Measurements from ENCODE around the gene C19orf12.

The C19orf12 gene

GRCh38 chr19:29680447-29680846 is 34.6 kb downstream of the C19orf12 start:
- no peak for TF ChIP-seq POLR2A (IDR thresholded peaks at IDR 0.05; ENCODE audit: low read depth, low read length)
- no peak for TF ChIP-seq PAX5 (IDR thresholded peaks at IDR 0.05; ENCODE audit: insufficient read depth, low read length, severe bottlenecking)
- TF ChIP-seq SPI1 (IDR thresholded peaks at IDR 0.05; ENCODE audit: low read depth, low read length) = peak; percentile 44
- peak; percentile 91 for FAIRE-seq
- peak; percentile 73 for DNase-seq (ENCODE audit: insufficient read length, low spot score)

GRCh38 chr19:29679598-29680210 is 35.4 kb downstream of the C19orf12 start:
- TF ChIP-seq POLR2A (IDR thresholded peaks at IDR 0.05; ENCODE audit: low read depth, low read length) = no peak
- no peak for TF ChIP-seq POLR2AphosphoS5 (IDR thresholded peaks at IDR 0.05; ENCODE audit: low read depth, low read length)
- TF ChIP-seq TAF1 (IDR thresholded peaks at IDR 0.05; ENCODE audit: low read depth, low read length) = no peak
- TF ChIP-seq PAX5 (IDR thresholded peaks at IDR 0.05; ENCODE audit: insufficient read depth, low read length, severe bottlenecking) = no peak
- no peak for TF ChIP-seq SPI1 (IDR thresholded peaks at IDR 0.05; ENCODE audit: low read depth, low read length)
- TF ChIP-seq POU2F2 (IDR thresholded peaks at IDR 0.05; ENCODE audit: low read depth, low read length) = no peak
- no peak for FAIRE-seq
- DNase-seq (ENCODE audit: insufficient read length, low spot score) = no peak

GRCh38 chr19:29678484-29679106 is 36.5 kb downstream of the C19orf12 start:
- peak; percentile 16 for FAIRE-seq
- TF ChIP-seq POLR2AphosphoS5 (IDR thresholded peaks at IDR 0.05; ENCODE audit: low read depth, low read length) = no peak
- TF ChIP-seq POU2F2 (IDR thresholded peaks at IDR 0.05; ENCODE audit: low read depth, low read length) = no peak
- no peak for TF ChIP-seq POLR2A (IDR thresholded peaks at IDR 0.05; ENCODE audit: low read depth, low read length)
- TF ChIP-seq SPI1 (IDR thresholded peaks at IDR 0.05; ENCODE audit: low read depth, low read length) = no peak
- no peak for TF ChIP-seq TAF1 (IDR thresholded peaks at IDR 0.05; ENCODE audit: low read depth, low read length)
- TF ChIP-seq PAX5 (IDR thresholded peaks at IDR 0.05; ENCODE audit: insufficient read depth, low read length, severe bottlenecking) = no peak
- no peak for DNase-seq (ENCODE audit: insufficient read length, low spot score)

- TF ChIP-seq PAX5 (IDR thresholded peaks at IDR 0.05; ENCODE audit: insufficient read depth, low read length, severe bottlenecking) = no peak
- no peak for TF ChIP-seq POLR2A (IDR thresholded peaks at IDR 0.05; ENCODE audit: low read depth, low read length)
- no peak for TF ChIP-seq SPI1 (IDR thresholded peaks at IDR 0.05; ENCODE audit: low read depth, low read length)
- TF ChIP-seq POU2F2 (IDR thresholded peaks at IDR 0.05; ENCODE audit: low read depth, low read length) = no peak
- no peak for TF ChIP-seq POLR2AphosphoS5 (IDR thresholded peaks at IDR 0.05; ENCODE audit: low read depth, low read length)
- no peak for TF ChIP-seq TAF1 (IDR thresholded peaks at IDR 0.05; ENCODE audit: low read depth, low read length)
- DNase-seq (ENCODE audit: insufficient read length, low spot score) (no peak), FAIRE-seq (no peak)
Observed at GRCh38 chr19:29677001-29677817, 37.9 kb downstream of the C19orf12 start.

- TF ChIP-seq PAX5 (IDR thresholded peaks at IDR 0.05; ENCODE audit: insufficient read depth, low read length, severe bottlenecking) = no peak
- no peak for TF ChIP-seq POLR2A (IDR thresholded peaks at IDR 0.05; ENCODE audit: low read depth, low read length)
- TF ChIP-seq POU2F2 (IDR thresholded peaks at IDR 0.05; ENCODE audit: low read depth, low read length) = no peak
- TF ChIP-seq POLR2AphosphoS5 (IDR thresholded peaks at IDR 0.05; ENCODE audit: low read depth, low read length) = no peak
- TF ChIP-seq TAF1 (IDR thresholded peaks at IDR 0.05; ENCODE audit: low read depth, low read length) = no peak
- TF ChIP-seq SPI1 (IDR thresholded peaks at IDR 0.05; ENCODE audit: low read depth, low read length) = no peak
- no peak for DNase-seq (ENCODE audit: insufficient read length, low spot score)
- no peak for FAIRE-seq
Observed at GRCh38 chr19:29676586-29676985, 38.5 kb downstream of the C19orf12 start.

- DNase-seq (ENCODE audit: insufficient read length, low spot score) (no peak), FAIRE-seq (no peak)
- TF ChIP-seq TAF1 (IDR thresholded peaks at IDR 0.05; ENCODE audit: low read depth, low read length) (no peak), SPI1 (IDR thresholded peaks at IDR 0.05; ENCODE audit: low read depth, low read length) (no peak), PAX5 (IDR thresholded peaks at IDR 0.05; ENCODE audit: insufficient read depth, low read length, severe bottlenecking) (no peak), POLR2AphosphoS5 (IDR thresholded peaks at IDR 0.05; ENCODE audit: low read depth, low read length) (no peak), POLR2A (IDR thresholded peaks at IDR 0.05; ENCODE audit: low read depth, low read length) (no peak), POU2F2 (IDR thresholded peaks at IDR 0.05; ENCODE audit: low read depth, low read length) (no peak)
Observed at GRCh38 chr19:29675650-29676186, 39.3 kb downstream of the C19orf12 start.

GRCh38 chr19:29675120-29675649 is 39.9 kb downstream of the C19orf12 start:
- FAIRE-seq = no peak
- no peak for DNase-seq (ENCODE audit: insufficient read length, low spot score)
- TF ChIP-seq SPI1 (IDR thresholded peaks at IDR 0.05; ENCODE audit: low read depth, low read length) (no peak), POU2F2 (IDR thresholded peaks at IDR 0.05; ENCODE audit: low read depth, low read length) (no peak), PAX5 (IDR thresholded peaks at IDR 0.05; ENCODE audit: insufficient read depth, low read length, severe bottlenecking) (no peak), POLR2AphosphoS5 (IDR thresholded peaks at IDR 0.05; ENCODE audit: low read depth, low read length) (no peak), POLR2A (IDR thresholded peaks at IDR 0.05; ENCODE audit: low read depth, low read length) (no peak), TAF1 (IDR thresholded peaks at IDR 0.05; ENCODE audit: low read depth, low read length) (no peak)

- TF ChIP-seq PAX5 (IDR thresholded peaks at IDR 0.05; ENCODE audit: insufficient read depth, low read length, severe bottlenecking) = no peak
- TF ChIP-seq POU2F2 (IDR thresholded peaks at IDR 0.05; ENCODE audit: low read depth, low read length) = no peak
- TF ChIP-seq TAF1 (IDR thresholded peaks at IDR 0.05; ENCODE audit: low read depth, low read length) = no peak
- TF ChIP-seq POLR2AphosphoS5 (IDR thresholded peaks at IDR 0.05; ENCODE audit: low read depth, low read length) = no peak
- no peak for TF ChIP-seq SPI1 (IDR thresholded peaks at IDR 0.05; ENCODE audit: low read depth, low read length)
- no peak for TF ChIP-seq POLR2A (IDR thresholded peaks at IDR 0.05; ENCODE audit: low read depth, low read length)
- FAIRE-seq = no peak
- no peak for DNase-seq (ENCODE audit: insufficient read length, low spot score)
Observed at GRCh38 chr19:29674374-29675119, 40.5 kb downstream of the C19orf12 start.

Measured in GM12891 (cell line).